Dendritic cell treated with granulocyte-macrophage colony-stimulating factor and Interleukin-4, amounts not matched to agents 40 ng/mL and 50 ng/mL, for 4 days (primary cell): Measurements from ENCODE around the gene PRKD2.

Source experiments
- H3K27ac Mint-ChIP-seq: one replicate; pipeline ENCODE4 v1.8.0; 2022; ENCODE audit warnings: mild to moderate bottlenecking, mixed read lengths
- H3K27me3 Mint-ChIP-seq: one replicate; pipeline ENCODE4 v1.8.0; 2022; ENCODE audit warnings: mild to moderate bottlenecking, mixed read lengths
- H3K36me3 Mint-ChIP-seq: one replicate; pipeline ENCODE4 v1.8.0; 2022; ENCODE audit warnings: low read depth, mixed read lengths
- H3K4me1 Mint-ChIP-seq: one replicate; pipeline ENCODE4 v1.8.0; 2022; ENCODE audit warnings: low read depth, mixed read lengths
- H3K4me3 Mint-ChIP-seq: one replicate; pipeline ENCODE4 v1.8.0; 2022; ENCODE audit warnings: mild to moderate bottlenecking, moderate library complexity, mixed read lengths
- H3K9me3 Mint-ChIP-seq: one replicate; pipeline ENCODE4 v1.8.0; 2022; ENCODE audit warnings: mixed read lengths
- intact Hi-C: fragments of 100-400 bp; cut with micrococcal nuclease; formaldehyde crosslinking; loops from one replicate; pipeline ENCODE4 v1.15.0; 2022

PRKD2 gene

DNA sequence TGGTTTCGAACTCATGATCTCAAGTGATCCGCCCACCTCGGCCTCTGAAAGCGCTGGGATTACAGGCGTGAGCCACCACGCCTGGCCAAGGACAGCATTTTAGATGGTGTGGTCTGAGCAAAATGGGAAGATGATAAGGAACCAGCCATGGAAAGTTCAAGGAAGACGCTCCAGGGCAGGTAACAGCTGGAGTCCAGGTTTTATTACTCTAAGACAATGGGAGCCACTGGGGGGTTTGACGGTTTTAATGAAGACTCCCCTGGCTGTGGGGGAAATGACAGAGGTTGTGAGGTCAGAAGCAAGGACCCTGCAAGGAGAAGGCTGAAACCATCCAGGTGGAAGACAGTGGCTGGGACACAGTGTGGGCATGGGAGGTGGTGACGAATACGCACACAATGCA lies 20.9 kb downstream of the PRKD2 start:
- Mint-ChIP-seq H3K27ac (no peak overlapping the region), H3K4me3 (no peak overlapping the region), H3K9me3 (peaks cover 7% of the 10 kb centered on the region), H3K36me3 (peaks cover 100% of the 10 kb centered on the region), H3K4me1 (peaks cover 8% of the 10 kb centered on the region), H3K27me3 (no peaks in the 10 kb centered on the region)
- intact Hi-C loops = no loop called here

DNA sequence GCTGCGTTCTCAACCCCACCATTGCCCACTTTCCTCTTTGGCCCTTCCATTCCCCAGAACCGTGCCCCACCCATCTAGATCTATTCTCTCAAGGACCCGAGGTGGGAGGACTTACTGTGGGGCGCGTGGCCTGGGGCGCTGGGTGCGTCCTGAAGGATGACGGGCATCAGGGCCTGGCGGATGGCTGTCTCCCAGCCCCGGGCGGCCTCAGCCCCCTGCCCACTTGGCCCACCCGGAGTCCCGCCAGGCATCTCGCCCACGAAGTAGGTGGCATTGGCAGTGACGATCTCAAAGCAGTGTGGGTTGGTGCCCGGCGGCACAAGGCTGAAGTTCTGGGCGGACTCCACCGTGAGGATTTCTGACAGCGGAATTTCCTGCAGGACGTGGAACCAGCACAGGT lies 23.2 kb downstream of the PRKD2 start:
- H3K9me3 Mint-ChIP-seq = peaks cover 7% of the 10 kb centered on the region
- intact Hi-C loops = no loop called here
- peaks cover 100% of the 10 kb centered on the region for H3K36me3 Mint-ChIP-seq
- peaks cover 8% of the 10 kb centered on the region for H3K4me1 Mint-ChIP-seq
- no peak overlapping the region for H3K4me3 Mint-ChIP-seq
- no peaks in the 10 kb centered on the region for H3K27me3 Mint-ChIP-seq
- H3K27ac Mint-ChIP-seq = no peak overlapping the region

DNA sequence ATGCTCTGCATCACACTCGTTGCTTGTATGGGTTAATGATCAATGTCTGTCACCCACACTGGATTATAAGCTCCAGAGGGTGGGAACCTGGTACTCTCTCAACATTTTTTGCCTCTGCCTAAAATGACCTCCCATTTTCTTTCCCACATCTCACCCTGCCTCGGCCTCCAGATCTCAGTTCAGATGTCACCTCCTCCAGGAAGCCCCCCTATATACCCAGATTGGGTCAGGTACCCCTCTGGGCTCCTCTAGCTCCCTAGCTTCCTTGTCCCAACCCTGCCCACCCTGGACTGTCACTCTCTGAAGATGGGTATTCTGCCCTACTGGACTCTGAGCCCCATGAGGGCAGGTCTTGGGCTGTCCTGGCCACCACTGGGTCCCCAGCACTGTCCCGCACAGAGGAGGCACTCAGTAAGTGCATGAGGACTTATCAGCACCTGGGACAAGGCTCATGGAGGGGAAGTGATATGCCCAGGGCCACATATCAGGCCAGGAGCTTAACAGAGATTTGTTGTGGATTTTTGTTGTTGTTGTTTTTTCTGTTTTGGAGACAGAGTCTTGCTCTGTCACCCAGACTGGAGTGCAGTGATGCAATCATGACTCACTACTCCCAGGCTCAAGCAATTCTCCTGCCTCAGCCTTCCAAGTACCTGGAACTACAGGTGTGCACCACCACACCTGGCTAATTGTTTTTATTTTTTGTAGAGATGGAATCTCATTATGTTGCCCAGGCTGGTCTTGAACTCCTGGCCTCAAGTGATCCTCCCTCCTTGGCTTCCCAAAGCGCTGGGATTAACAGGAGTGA lies 23.8 kb downstream of the PRKD2 start:
- no peak overlapping the region for H3K27ac Mint-ChIP-seq

DNA sequence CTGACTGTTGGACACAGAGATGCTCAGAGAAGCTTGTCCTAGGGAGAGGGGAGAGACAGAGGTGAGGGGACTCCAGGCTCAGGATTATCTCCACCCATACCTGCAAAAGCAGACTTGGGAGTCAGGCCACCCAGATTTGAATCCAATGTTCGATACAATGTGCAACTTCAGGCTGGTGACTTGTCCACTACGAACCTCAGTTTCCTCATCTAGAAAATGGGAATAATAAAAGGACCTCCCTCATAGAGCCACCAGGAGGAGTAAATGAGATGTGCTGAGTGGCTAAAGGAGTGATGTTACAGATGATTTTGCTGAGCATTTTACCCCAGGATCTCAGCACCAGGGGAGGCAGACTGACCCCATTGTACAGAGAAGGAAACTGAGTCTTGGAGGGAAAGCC lies 25.0 kb downstream of the PRKD2 start:
- Mint-ChIP-seq H3K27me3 (no peaks in the 10 kb centered on the region), H3K4me1 (no peaks in the 10 kb centered on the region), H3K36me3 (peaks cover 99% of the 10 kb centered on the region), H3K9me3 (peaks cover 7% of the 10 kb centered on the region), H3K27ac (no peak overlapping the region), H3K4me3 (no peak overlapping the region)
- intact Hi-C loops = no loop called here

More for the DNA sequence above, 23.8 kb downstream of the PRKD2 start:
- no peak overlapping the region for H3K4me3 Mint-ChIP-seq
- peaks cover 99% of the 10 kb centered on the region for H3K36me3 Mint-ChIP-seq
- H3K27me3 Mint-ChIP-seq = no peaks in the 10 kb centered on the region
- peaks cover 8% of the 10 kb centered on the region for H3K4me1 Mint-ChIP-seq
- peaks cover 7% of the 10 kb centered on the region for H3K9me3 Mint-ChIP-seq
- intact Hi-C loops = no loop called here

DNA sequence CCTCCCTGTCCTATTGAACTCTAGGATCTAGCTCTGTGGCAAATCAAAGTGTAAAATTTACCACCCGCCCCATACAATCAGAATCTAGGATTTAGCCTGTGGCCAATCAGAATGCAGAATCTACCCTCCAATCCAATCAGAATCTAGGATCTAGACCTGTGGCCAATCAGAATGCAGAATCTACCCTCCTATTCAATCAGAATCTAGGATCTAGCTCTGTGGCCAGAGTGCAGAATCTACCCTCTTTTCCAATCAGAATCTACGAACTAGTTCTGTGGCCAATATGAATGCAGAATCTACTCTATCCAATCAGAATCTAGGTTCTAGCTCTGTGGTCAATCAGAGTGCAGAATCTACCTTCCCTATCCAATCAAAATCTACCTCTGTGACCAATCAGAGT lies 25.8 kb downstream of the PRKD2 start:
- intact Hi-C loops = no loop called here
- no peak overlapping the region for H3K27ac Mint-ChIP-seq
- H3K36me3 Mint-ChIP-seq = peaks cover 99% of the 10 kb centered on the region
- H3K4me3 Mint-ChIP-seq = no peak overlapping the region
- H3K27me3 Mint-ChIP-seq = no peaks in the 10 kb centered on the region
- peaks cover 7% of the 10 kb centered on the region for H3K9me3 Mint-ChIP-seq
- H3K4me1 Mint-ChIP-seq = no peaks in the 10 kb centered on the region

DNA sequence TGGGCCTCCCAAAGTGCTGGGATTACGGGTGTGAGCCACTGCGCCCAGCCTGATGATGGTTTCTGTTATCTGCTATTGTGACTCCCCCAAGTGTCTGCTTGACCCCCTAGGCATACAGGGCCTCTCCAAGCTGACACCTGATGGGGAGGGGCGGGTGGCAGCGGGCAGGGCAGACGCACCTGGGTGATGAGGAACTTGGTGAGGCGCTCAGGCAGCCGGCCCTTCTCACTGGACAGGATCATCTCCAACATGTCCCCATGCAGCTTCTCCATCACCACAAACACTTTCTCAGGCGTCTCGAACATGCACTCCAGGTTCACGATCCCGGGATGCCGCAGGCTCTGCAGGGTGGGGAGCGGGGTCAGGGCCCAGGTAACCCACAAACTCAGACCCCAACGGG lies 27.6 kb downstream of the PRKD2 start:
- no peak overlapping the region for H3K4me3 Mint-ChIP-seq
- peaks cover 99% of the 10 kb centered on the region for H3K36me3 Mint-ChIP-seq
- peaks cover 7% of the 10 kb centered on the region for H3K9me3 Mint-ChIP-seq
- no peak overlapping the region for H3K27ac Mint-ChIP-seq
- intact Hi-C loops = no loop called here
- H3K4me1 Mint-ChIP-seq = no peaks in the 10 kb centered on the region
- H3K27me3 Mint-ChIP-seq = no peaks in the 10 kb centered on the region

DNA sequence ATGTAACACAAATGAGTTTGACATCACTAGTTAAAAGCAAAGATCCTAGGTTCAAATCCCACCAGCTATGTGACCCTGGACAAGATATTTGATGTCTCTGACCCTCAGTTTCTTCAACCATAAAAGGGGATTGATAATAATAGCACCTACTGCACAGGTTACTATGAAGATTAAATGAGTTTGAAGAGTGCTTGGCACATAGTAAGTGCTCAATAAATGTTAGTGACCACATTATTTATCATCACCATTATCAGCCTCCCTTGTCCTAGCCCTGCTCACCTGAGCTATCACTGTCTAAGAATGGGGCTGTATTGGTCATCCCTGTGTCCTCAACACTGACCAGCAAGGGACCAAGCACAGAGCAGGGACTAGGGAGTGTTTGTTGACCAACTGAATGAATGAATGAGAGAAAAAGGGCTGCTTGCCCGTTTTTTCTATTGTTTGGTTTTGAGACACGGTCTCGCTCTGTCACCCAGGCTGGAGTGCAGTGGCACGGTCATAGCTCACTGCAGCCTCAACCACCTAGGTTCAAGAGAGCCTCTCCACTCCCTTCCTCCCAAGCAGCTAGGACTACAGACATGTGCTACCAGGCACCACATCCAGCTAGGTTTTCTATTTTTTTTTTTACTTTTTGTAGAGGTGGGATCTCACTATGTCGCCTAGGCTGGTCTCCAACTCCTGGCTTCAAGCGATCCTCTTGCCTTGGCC lies 29.3 kb downstream of the PRKD2 start:
- intact Hi-C loops = no loop called here
- Mint-ChIP-seq H3K4me1 (no peaks in the 10 kb centered on the region), H3K27me3 (no peaks in the 10 kb centered on the region), H3K9me3 (peaks cover 7% of the 10 kb centered on the region), H3K27ac (no peak overlapping the region), H3K36me3 (peaks cover 99% of the 10 kb centered on the region), H3K4me3 (no peak overlapping the region)

DNA sequence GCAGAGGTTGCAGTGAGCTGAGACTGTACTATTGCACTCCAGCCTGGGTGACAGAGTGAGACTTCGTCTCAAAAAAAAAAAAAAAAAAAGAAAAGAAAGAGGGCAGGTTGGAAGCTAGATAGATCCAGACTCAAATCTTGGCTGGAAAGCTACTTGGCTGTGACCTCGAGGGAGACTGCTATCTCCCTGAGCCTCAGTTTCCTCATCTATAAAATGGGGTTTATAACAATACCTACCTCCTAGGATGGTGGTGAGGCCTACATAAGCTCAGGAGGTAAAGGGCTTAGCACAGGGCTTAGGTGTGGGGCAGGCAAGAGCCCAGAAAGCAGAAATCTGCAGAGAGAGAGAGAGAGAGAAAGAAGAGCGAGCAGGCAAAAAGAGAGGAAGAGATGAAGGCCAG lies 31.7 kb downstream of the PRKD2 start:
- intact Hi-C loops = no loop called here
- no peaks in the 10 kb centered on the region for H3K4me1 Mint-ChIP-seq
- no peak overlapping the region for H3K27ac Mint-ChIP-seq
- no peaks in the 10 kb centered on the region for H3K9me3 Mint-ChIP-seq
- H3K4me3 Mint-ChIP-seq = no peak overlapping the region
- H3K27me3 Mint-ChIP-seq = no peaks in the 10 kb centered on the region
- H3K36me3 Mint-ChIP-seq = peaks cover 99% of the 10 kb centered on the region

DNA sequence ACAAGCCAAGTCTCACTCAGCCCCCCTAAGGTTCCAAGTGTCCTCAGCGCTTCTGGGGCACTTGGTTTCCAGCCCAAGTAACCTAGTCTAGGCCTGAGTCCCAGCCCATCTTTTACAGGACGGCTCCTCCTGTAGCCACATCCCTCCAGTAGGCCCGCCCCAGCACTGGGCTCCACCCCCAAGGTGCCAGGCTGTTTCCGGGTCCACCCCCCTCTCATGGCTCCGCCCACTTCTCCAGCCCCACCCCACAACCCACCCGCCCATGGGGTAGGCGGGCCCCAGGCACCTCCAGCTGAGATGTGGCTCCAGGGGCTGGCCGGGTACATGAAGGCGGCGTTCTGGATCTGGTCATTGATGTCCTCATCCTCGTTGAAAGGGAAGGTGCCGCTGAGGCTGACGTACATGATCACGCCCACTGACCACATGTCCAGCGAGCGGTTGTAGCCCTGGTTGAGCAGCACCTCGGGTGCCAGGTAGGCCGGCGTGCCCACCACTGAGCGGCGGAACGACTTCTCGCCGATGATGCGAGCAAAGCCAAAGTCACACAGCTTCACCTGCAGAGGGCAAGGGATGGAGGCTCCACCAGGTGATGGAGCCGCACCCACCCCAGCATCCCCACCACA lies 38.7 kb downstream of the PRKD2 start:
- Mint-ChIP-seq H3K27ac (no peak overlapping the region), H3K4me1 (peaks cover 6% of the 10 kb centered on the region), H3K4me3 (no peak overlapping the region), H3K36me3 (peaks cover 90% of the 10 kb centered on the region), H3K27me3 (no peaks in the 10 kb centered on the region), H3K9me3 (no peaks in the 10 kb centered on the region)
- intact Hi-C loops = no loop called here

DNA sequence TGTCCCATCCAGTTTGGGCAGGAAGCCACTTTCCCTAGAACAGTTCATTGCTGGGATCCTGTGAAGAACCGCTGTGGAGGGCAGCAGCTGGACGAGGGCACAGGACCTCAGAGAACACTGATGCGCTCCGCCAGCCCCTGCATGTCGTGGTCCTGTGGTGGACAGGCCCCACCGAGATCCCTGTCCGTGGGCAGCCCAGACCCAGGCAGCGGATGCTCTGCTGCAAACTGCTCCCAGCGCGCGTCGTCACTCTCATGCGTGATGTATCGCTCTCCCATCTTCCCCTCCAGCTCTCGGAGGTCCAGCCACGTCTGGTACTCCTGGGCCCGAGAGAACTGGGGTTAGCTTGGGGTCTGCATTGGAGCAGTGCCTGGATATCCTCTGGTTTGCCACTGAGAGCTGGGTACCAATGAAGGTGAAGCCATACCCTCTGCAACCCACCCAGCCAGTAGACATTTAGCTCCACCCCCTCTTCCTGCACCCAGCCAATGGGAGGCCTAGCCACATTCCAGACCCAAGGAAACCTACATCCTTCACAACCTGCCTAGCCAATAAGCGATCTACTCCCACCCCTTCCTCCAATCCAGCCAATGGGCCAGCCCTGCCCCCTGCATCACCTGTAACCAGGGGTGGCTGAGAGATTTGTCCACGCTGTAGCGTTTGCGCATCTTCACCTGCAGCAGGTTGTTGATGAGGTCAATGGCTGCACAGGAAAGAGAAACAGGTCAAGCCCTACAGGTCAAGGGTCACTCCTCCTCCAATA lies 42.3 kb downstream of the PRKD2 start:
- Mint-ChIP-seq H3K4me3 (no peak overlapping the region), H3K27ac (no peak overlapping the region), H3K4me1 (peaks cover 6% of the 10 kb centered on the region), H3K27me3 (peaks cover 1% of the 10 kb centered on the region), H3K36me3 (peaks cover 60% of the 10 kb centered on the region), H3K9me3 (no peaks in the 10 kb centered on the region)
- intact Hi-C loops = no loop called here

DNA sequence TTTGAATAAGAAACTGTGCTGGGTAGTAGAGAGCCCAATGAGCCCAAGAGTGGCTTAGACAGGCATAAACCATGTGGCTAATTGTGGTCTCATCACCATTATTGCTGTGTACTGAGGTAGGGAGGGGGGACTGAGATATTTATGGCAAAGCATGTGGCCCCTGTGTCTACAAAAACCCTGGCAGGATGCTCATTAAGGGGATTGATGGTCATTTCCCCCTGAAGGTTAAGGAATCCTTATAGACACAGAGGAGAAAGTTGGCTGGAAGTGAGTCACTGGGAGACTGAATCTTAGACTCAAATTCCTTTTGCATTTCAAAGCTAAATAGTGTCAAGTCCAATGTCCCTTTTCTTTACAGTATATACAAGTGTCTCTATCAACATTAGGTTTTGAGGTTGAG lies 46.1 kb downstream of the PRKD2 start:
- peaks cover 1% of the 10 kb centered on the region for H3K27me3 Mint-ChIP-seq
- H3K4me1 Mint-ChIP-seq = peaks cover 6% of the 10 kb centered on the region
- H3K36me3 Mint-ChIP-seq = peaks cover 29% of the 10 kb centered on the region
- H3K27ac Mint-ChIP-seq = no peak overlapping the region
- intact Hi-C loops = no loop called here
- no peak overlapping the region for H3K4me3 Mint-ChIP-seq
- no peaks in the 10 kb centered on the region for H3K9me3 Mint-ChIP-seq

DNA sequence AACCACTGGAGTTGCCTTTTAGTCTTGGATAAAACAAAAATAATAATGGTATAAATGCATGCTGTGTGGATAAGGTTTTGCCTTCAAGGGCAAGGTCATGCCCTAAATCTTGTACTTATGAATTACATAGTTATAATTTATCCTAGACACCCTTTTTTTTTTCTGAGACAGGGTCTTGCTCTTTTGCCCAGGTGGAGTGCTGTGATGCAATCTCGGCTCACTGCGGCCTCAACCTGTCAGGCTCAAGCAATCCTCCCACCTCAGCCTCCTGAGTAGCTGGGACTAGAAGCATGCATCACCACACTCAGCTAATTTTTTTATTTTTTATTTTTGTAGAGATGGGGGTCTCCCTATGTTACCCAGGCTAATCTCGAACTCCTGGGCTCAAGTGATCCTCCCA lies 48.3 kb downstream of the PRKD2 start:
- Mint-ChIP-seq H3K4me3 (no peak overlapping the region), H3K4me1 (no peaks in the 10 kb centered on the region), H3K36me3 (peaks cover 11% of the 10 kb centered on the region), H3K27me3 (peaks cover 9% of the 10 kb centered on the region), H3K27ac (no peak overlapping the region), H3K9me3 (no peaks in the 10 kb centered on the region)
- intact Hi-C loops = no loop called here

DNA sequence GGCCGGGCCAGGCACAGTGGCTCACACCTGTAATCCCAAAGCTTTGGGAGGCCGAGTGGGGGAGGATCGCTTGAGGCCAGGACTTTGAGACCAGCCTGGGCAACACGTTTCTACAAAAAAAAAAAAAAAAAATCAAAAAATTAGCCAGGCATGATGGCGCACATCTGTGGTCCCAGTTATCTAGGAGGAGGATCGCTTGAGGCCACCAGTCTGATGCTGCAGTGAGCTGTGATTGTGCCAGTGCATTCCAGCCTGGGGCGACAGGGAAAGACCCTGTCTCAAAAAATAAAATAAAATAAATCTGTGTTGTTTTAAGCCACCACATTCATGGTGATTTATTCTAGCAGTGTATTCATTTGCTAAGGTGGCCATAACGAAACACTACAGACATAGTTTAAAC lies 51.8 kb downstream of the PRKD2 start:
- Mint-ChIP-seq H3K27me3 (peaks cover 22% of the 10 kb centered on the region), H3K27ac (no peak overlapping the region), H3K36me3 (no peaks in the 10 kb centered on the region), H3K9me3 (no peaks in the 10 kb centered on the region), H3K4me3 (no peak overlapping the region), H3K4me1 (peaks cover 18% of the 10 kb centered on the region)
- intact Hi-C loops = no loop called here
